ENCODE results near the gene PEX26.
"Not testable (repeated sequence)": the region's sequence is repeated elsewhere in the genome, so short reads cannot be mapped to it uniquely, and the experiment has no call there.

GRCh38 chr22:18105981-18106380, 28.2 kb downstream of the PEX26 start:
- not testable (repeated sequence) for TF ChIP-seq CTCF (conservative IDR thresholded peaks at IDR 0.05; ENCODE audit: low read length); EZH2phosphoT487 (IDR thresholded peaks at IDR 0.05; ENCODE audit: borderline replicate concordance)
